GM20000 (cell line): Measurements from ENCODE around the gene TMEM255B.

Experiments used
- DNase-seq: peaks from one replicate; pipeline ENCODE4 v3.0.0; 2012; ENCODE audit warnings: low spot score
- CTCF ChIP-seq: IDR thresholded peaks from 2 replicates; pipeline ENCODE4 v1.5.1; 2012; ENCODE audit warnings: mild to moderate bottlenecking, control low read depth; ENCODE audit errors: extremely low read depth, missing control alignments

Gene TMEM255B

GRCh38 chr13:113850722-113851479, 91.9 kb downstream of the TMEM255B start:
- no peak for DNase-seq
- no peak for TF ChIP-seq CTCF

- TF ChIP-seq CTCF, result no peak
- DNase-seq, result no peak
Measured at GRCh38 chr13:113851480-113851803, 92.4 kb downstream of the TMEM255B start.

DNA sequence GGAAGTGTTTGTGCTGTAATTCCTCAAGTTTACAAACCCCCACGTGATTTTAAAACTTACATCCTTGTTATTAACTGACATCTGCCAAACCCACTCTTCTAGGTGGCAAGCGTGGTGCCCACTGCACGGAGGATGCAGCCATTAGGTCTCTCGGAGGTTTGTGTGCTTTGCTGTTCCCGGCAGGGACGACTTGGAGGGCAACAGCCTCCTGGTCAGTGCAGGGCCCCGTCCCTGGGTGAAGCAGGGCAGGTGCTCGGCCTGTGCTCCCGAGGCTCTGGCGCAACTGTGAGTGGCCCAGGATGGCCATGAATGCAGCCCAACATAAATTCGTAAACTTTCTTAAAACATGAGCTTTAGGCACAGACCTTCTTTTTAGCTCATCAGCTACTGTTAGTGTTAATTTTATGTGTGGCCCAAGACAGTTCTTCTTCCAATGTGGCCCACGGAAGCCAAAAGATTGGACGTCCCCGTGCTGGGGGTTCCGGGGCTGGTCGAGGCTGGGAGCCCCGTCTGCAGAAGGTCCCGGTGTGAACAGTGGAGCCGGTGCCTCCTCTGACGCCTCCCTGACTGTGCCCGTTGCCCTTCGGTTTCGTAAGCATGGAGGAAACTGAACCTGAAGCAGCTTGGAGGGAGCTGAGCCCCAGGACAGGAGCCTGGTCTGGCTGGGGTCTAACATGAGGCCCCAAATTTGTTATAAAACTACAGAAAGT, 93.0 kb downstream of the TMEM255B start:
- no peak for DNase-seq
- no peak for TF ChIP-seq CTCF

DNA sequence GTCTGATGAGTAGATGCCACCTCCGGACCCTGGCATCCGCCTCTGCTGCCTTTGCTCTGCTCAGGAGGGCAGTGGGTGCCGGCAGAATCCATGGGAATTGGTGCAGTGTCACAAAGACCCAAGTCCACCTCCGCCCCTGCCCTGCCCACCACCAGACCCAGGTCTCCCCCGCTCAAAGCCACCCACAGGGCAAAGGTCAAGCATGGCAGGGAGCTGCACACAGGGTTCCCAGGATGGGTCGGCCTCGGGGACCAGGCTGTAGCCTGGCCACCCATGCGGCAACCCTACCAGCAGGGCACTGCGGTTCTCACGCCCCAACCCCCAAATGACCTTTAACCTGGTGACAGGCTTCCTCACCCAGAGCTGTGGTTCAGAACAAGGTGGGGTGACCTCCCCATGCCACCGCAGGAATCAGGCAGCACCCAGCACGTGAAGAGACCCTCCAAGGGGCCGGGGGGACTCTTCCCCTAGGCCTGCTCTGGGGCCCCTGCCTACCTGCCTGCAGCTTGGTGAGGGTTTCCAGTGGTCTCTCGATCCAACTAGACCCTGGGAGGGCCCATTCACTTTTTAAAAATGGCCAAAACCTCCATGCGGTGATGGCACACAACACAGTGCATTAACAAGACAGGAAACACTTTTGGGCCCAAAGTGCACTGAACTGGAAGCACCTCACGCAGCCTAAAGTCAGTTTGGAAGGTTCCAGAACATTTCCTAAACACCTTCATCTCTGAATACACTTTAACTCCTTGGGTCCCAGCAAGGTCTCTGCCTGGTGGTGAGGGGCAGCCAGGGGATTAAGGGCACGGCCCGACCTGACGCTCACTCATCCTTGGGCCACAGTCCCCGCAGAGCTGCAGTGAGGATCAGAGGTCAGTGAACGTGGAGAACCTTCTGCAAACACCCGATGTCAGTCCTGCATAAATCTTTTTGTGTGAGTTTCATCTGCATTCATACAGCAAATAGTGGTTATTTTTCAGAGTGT, 93.8 kb downstream of the TMEM255B start:
- no peak for TF ChIP-seq CTCF
- DNase-seq, result no peak

DNA sequence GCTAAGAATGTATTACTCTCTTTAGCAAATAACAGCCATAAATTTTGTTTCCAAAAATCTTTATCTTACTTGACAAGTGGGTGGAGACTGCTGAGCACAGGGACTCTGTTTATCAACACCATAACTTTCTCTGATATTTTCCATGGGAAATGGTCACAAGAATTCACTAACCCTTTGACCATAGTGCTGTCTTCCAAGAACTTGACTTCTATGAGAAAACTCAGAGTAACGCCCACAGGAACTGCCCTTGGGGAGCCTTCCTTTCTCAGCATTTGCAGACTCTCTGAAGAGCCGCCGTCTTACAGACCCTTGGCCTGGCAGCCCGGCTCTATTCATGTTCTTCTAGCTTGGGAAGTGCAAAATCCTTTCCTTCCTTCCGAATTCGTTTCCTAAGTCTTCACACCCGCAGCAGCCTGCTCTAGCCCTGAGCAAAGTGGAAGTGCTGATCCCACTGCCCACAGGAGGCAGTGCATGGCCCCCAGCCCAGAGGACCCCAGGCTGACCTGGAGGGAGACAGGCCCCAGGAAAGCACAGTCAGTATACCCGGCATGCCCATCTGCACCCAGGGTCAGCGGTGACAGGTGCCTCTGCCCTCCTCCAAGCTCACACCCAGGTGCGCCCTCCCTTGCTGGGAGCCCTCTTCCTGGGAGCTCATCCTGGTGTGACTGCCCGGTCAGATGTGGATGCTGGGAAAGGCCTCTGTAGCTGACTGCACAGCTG, 94.7 kb downstream of the TMEM255B start:
- TF ChIP-seq CTCF, result no peak
- no peak for DNase-seq

GRCh38 chr13:113854238-113855011, 95.4 kb downstream of the TMEM255B start:
- no peak for DNase-seq
- no peak for TF ChIP-seq CTCF
